ENCODE measurements around the gene SIK1.
"Not testable (repeated sequence)": the region's sequence is repeated elsewhere in the genome, so short reads cannot be mapped to it uniquely, and the experiment has no call there.

SIK1 gene

DNA sequence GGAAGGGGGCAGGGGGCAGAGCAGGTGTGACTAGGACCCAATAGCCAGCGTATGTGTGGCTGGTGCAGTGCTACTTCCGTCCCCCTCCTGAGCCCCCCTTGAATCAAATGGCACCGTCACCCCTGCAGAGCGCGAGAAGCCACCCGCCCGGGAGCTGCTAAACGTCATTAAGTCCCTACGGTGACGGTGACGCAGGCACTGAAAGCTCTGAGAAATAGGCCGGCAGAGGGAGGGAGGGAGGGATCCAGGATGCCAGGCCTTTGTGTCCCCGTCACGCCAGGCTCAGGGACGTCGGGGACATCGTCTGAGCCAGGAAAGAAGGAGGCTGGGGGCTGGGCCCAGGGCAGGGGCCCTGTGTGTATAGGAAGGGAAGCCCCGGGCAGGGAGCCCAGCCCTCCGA is 43.6 kb downstream of the SIK1 start:
- not testable (repeated sequence) for DNase-seq

- DNase-seq = not testable (repeated sequence)
These were observed 44.0 kb downstream of the SIK1 start for GRCh38 chr21:43382902-43383301.

- DNase-seq = not testable (repeated sequence)
These were observed 45.9 kb downstream of the SIK1 start for GRCh38 chr21:43380852-43381533.

- not testable (repeated sequence) for DNase-seq
These were observed 46.6 kb downstream of the SIK1 start for GRCh38 chr21:43380337-43380736.

DNA sequence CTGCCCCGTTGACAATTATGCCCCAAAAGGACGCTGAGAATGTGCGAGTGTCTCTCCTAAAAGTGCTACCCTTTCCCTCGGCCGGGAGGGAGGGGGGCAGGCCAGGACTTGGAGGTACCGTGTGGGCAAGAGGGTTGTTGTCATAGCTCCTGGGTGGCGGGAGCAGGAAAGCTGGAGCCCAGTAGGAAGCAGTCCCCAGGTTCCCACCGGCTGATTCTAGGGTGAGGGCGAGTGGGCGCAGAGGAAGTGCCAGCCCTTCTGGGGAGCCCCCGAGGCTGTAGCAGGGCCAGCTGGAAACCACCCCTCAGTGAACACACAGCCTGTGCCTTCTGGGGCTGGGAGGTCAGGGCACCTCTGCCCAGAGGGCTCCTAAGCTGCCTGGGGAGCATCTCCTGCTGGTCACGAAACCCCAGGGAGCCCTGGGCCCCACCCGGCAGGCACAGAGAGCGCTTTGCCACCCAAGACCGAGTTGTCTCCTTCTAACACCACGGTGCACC is 47.3 kb downstream of the SIK1 start:
- DNase-seq = not testable (repeated sequence)

DNA sequence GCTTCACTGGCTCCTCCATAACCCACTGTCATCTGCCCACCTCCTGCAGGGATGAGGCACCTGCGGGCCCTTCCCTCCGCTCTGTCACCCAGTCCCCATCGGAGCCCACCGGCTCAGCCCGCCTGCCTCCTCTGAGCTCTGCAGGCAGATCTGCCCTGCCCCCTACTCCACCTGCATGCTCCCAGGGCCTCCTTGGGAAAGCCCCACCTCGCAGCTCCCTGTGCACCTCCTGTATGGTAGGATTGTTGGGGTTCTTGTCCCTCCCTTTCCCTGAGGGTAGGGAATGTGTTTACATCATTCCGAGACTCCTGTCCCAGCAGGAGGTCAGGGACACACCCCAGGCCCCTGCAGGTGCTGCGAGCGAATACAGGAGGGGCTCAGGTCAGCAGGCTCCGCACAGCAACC is 50.5 kb downstream of the SIK1 start:
- no peak for DNase-seq

DNA sequence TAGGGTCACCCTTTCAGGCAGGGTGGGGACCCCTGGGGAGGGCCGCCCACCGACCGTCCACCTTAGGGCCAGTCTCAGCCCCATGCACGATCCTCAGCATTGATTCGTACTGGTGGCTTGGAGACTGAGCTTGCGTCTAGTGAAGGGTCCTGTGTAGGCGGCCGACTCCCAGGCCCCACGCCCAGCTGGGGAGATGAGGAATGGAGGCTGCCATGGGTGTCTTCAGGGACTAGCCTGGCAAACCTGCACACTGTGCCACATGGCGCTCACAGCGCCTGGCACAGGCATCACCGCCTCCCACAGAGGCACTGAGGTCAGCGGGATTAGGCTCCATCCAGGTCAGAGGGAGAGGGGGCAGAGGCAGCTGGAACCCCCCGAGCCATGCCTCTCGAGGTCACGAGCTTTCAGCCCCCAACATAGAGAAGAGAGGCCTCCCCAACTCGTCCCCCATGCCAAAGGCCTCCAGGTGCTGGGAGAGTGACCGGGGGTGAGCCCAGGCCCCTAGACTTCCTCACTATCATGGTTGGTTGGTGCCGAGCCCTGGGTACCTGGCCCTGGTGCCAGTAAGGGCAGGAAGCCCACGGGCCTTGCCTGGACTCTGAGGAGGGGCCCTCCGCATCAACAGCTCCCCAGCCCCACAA is 51.0 kb downstream of the SIK1 start:
- DNase-seq = no peak

DNA sequence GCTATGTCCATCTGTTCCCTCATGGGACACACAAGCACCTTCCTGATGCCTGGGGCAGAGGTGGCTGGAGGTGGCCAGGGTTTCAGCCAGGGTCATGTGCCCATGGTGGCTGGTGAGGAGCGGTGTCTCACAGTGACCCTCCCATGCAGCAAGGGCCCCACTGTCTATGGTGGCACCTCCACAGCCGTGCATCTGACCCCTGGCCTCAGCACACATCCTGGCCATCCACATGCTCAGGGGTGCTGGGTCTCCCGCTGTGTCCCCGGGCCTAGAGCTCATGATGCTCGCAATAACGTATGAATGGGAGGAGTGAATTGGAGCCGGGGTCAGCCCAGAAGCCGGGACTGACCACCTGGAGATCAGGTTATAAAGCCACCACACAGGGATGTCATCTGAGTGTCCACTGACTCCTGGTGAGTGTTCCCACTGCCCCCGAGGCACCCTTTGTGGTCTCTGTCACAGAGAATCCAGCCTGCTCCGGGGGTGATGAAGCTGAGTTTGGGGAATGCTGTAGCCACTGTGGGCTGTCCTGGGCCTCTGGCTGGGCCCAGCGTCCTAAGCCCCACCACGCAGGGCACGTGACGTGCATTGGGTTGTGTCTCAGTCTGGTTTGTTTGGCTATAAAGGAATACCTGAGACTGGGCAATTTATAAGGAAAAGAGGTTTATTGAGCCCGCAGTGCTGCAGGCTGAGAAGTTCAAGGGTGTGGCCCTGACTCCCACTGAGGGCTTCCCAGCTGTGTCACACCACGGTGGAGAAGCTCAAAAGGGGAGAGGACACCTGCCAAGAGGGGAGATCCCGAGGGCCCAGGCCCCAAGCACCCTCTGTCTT is 51.7 kb downstream of the SIK1 start:
- DNase-seq = no peak

DNA sequence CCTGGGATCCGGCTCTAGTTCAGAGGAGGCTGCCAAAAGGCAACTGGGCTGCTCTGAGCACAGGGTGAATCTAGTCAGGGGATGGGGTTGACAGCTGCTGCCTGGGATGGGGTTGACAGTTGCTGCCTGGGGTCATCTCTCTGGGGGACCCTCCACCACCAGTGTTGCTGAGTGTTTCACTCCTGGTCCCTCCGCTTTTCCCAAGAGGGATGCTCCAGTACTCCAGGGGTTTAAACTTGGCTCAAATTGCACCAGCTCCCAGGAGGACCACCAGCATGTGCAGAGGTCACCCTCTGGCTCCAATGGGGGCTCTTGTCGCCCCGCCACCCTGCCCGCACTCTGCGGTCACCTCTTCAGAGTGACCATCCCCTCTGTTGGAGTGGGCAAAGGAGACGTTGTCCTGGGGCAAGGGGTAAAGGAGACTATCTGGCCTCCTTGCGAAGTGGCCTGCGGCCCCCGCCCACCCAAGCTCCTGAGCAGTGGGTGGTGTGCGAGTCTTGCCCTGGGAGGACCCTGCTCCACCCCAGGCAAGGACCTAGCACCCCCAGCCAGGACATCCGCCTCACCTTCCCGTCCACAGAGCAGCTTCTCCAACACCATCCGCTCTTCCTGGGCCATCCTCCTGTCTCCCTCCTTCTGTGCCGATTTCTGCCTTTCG is 52.6 kb downstream of the SIK1 start:
- no peak for DNase-seq

DNA sequence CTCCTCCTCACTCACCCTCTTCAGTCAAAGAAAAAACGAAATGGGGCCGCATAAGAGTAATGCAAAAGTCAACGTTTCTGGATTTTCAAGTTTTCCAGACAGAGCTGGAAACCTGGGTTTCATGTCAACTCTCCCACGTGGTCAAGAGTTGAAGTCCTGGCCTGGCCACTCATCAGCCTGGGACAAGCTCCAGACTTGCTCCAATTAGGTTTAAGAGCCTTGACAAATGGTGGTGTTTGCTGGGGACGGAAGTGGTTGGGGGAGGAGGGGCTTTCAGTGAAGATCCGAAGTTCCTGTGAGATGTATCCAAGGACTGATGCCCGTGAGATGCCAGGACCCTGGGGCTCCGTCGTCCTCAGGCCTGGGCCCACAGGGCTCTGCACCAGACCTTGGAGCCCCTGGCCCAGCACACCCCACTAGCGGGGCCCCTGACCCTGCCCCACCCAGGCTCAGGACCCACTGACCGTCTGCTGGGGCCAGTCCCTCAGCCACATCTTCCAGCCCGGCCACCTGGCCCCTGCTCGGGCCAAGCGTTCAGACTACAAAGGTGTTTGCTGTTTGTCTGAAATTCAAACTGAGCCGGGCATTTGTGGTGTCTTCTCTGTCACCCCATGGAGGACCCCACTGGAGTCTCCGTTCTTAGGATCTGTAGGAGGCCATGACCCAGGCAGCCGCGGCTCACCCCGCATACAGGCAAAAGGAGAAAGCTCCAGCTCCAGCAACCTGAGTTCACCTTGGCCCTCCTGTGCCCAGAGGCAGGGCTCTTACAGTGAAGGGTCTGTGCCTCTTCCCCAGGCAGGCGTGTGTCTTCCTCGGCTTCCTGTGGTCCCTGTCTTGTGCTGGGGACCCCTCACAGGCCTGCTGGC is 53.3 kb downstream of the SIK1 start:
- no peak for DNase-seq

DNA sequence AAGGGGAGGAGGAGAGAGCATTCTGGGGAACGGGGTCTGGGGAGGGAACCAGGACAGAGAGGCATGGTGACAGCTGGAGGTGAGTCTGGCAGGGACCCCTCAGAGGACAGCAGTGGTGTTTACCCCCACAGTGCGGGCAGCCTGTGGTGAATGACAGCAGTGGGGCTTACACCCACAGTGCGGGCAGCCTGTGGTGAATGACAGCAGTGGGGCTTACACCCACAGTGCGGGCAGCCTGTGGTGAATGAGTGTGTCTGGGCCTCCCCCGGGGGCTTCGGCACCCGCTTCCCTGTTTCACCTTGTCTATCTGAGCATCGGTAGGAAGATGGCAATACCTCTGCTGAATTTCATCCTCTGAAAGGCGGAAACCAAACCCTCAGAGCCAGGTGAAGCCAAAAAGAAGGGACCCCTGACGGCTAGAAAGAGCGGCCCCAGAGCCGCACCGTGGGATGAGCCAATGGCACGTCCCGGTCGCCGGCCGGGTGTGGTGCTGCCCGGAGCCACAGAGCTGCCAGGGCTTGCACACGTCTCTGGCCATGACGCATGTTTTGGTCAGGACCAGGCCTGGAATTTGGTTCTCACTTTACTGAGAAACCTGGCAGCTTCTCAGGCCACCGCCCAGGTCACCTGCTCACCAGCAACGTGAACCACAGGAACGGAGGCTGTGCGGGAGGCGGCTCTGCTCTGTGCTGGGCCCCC is 54.1 kb downstream of the SIK1 start:
- no peak for DNase-seq

DNA sequence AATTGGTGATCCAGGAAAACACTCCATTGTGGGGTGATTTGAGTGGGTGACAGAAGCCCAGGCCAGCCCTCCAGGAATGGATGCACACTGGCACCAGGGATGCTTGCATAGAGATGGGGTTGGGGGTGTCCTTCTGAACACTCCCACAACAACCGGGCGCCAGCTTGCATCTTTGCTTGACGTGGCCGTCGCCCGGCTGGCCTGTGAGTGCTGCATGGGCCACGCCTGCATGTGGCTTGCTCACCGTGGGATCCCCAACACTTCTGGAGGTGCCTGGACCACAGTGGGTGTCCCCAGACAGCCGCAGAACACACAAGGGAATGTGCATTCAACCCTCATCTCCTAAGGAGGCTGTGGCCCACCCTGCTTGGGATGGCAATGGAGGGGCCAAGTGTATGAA is 55.1 kb downstream of the SIK1 start:
- no peak for DNase-seq

GRCh38 chr21:43370888-43371570 is 55.9 kb downstream of the SIK1 start:
- no peak for DNase-seq

- no peak for DNase-seq
These were observed 56.8 kb downstream of the SIK1 start for GRCh38 chr21:43370091-43370658.

GRCh38 chr21:43369596-43370090 is 57.3 kb downstream of the SIK1 start:
- DNase-seq = no peak

DNA sequence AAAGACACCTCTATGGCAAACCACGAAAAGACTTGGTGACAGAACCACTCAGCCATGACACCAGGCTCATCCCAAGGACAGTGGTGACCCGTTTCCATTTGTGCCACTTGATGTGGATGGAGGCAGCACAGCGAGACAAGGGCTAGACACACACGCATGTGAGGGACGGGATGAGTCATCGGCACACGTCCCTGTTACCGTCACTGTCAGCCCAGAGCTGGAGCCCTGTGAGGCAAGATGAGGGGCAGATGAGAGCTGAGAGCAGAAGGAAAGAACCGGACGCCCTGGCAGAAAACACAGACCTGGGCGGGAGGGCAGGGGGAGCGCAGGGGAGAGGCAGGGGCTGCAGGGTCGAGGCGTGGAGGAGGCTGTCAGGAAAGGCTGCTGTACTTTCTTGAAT is 57.8 kb downstream of the SIK1 start:
- no peak for DNase-seq

DNA sequence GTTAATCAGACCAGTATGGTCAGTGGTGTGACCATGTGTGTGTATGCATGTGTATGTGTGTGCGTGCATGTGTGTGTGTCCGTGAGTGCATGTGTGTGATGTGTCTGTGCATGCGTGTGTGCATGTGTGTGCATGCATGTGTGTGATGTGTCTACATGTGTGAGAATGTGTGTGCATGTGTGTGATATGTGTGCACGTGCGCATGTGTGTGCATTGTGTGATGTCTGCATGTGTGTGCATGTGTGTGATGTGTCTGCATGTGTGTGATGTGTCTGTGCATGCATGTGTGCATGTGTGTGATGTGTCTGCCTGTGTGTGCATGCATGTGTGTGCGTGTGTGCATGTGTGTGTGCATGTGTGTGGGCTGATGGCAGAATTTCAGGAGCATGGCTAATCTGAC is 58.2 kb downstream of the SIK1 start:
- no peak for DNase-seq

GRCh38 chr21:43367859-43368258 is 59.1 kb downstream of the SIK1 start:
- DNase-seq = no peak

DNA sequence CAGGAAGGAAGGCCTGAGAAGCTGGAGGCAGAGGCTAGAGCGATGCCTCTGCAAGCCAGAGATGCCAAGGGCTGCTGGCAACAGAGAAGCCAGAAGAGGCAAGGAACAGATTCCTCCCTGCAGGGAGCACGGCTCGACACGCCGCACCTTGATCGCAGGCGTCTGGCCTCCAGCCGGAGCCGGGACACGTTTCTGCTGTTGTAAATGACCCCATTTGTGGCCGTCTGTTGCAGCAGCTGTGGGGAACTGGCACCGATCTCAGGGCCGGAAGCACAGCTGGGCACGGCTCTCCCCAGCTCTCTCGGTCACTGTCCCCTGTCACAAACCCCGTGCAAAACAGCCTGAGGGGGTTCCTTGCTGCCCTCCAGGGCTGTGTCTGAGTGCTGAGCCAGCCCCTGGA is 59.6 kb downstream of the SIK1 start:
- no peak for DNase-seq

- no peak for DNase-seq
These were observed 60.3 kb downstream of the SIK1 start for GRCh38 chr21:43366656-43367055.
